HG03064 (cell line): ENCODE measurements around the gene APMAP.

Experiments
- ATAC-seq: cut with Tn5 transposase; IDR thresholded peaks from one replicate; pipeline ENCODE4 v1.9.1; 2021; ENCODE audit warnings: low read depth; ENCODE audit not compliant: unreplicated experiment

The APMAP gene, protein sequence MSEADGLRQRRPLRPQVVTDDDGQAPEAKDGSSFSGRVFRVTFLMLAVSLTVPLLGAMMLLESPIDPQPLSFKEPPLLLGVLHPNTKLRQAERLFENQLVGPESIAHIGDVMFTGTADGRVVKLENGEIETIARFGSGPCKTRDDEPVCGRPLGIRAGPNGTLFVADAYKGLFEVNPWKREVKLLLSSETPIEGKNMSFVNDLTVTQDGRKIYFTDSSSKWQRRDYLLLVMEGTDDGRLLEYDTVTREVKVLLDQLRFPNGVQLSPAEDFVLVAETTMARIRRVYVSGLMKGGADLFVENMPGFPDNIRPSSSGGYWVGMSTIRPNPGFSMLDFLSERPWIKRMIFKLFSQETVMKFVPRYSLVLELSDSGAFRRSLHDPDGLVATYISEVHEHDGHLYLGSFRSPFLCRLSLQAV

DNA sequence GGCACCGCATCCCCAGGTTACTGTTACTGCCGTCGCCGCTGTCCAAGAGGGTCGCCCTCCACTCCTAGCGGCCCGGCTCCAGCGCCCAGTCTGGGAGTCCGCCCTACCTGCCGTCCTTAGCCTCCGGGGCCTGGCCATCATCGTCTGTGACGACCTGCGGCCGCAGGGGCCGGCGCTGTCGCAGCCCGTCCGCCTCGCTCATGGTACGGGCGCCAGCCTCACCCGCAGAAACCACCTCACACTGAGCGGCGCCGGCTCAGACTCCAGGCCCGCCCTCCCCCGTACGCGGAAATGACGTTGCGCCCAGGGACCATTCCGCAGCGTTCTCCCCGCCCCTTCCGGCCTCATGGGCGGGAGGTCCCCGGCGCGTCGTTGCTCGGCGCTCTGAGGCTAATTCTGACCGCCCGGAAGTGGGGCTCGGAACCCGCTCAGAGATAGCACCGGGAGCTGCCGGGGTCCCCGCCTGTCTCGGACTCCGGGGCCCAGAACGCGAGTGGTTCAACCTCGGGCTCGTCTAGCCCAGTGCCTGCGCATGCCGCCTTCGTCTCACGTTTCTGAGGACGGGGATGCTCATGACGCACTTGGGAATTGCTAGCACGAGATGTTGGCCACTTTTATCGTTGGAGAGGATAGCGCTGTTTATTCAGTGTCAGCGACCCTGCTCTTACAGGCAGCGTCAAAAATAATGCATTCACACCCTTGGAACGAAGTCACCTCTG lies at the start of gene APMAP:
TSS of gene APMAP (minus strand) at position 265 of the 719 bp plus-strand sequence. CDS start at position 202, 63 bp downstream.
- peak; percentile 96 for ATAC-seq

DNA sequence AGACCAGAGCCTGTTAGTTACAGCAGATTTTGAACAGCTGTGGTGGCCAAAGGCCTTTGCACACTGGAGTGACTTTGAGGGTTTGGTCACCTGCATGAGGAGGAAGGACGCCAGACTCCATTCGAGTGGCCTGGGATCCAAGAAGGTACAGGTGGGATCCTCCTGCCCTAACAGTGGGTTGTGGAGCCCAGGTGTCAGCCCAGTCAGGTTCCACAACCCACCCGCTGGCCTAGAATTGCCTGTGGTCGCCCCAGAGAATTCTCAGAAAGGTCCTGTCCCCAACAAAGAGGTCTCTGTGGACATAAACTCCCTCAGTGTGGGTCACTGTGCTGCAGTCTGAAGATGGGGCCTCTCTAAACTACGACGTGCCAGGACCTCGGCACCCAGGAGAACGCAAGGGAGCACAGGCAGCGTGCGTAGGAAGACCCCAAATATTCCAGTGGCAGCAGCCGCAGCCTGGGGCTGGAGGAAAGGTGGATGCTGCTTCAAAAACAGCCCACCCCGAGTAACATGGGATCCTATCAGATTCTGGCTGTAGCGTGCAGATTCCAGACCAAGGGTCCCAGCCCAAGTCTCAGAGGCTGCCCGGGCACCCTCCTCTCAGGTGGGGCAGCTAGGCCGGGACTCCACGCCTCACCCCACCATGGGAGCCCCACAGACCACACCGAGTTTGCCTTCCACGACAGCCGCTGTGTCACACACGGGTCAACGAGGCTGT lies 49.4 kb upstream of the APMAP start:
- ATAC-seq = no peak

DNA sequence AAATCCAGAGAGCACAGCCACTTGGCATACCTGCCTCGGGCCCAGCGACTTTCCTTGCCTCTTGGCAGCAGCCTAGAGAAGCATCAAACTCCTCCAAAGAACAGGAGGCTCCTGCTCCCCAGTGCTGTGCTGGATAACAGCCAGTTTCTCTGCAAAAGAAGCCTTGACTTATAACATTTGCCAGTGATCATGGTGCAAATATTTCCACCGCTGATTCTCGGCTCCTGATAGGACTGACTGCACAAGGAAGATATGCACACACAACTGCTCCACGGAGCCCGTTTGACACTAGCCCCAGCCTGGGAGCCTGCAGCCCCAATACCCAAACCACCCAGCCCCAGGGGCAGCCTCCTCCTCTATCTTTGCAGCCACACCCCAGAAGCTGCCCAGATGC lies 47.9 kb upstream of the APMAP start:
- ATAC-seq = no peak

DNA sequence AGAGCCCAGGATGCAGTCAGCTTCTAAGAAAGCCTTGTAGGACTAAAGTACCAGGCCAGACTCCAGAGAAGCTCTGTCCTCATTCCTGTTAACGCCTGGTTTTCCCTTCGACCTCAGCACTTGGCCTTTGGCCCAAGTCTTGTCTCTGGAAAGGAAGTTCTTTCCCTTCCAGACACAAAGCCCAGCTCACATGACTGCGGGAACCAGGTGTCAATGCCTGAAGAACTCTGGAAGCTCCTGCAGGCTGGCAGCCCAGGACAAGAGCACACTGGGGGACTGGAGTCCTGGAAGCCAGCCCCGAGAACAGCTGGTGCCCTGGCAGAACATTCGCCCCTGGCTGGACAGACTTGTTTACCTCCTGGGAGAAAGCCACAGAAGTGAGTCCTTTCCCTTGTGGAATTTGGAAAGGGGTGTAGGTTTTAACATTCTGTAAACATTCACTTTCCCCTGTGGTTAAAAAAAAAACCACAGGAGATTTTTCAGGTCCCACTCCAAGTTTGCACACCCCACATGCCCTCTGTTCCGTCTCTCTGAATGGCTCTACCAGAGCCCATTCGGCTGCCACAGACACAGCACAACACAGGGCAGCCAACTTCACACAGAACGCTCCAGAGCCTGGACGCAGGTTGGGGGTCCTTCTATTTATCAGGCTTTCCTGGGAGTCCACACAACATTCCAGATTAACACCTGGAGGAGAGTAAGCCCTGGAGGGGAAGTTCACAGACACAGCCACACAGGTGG lies 47.3 kb upstream of the APMAP start:
- ATAC-seq = no peak

DNA sequence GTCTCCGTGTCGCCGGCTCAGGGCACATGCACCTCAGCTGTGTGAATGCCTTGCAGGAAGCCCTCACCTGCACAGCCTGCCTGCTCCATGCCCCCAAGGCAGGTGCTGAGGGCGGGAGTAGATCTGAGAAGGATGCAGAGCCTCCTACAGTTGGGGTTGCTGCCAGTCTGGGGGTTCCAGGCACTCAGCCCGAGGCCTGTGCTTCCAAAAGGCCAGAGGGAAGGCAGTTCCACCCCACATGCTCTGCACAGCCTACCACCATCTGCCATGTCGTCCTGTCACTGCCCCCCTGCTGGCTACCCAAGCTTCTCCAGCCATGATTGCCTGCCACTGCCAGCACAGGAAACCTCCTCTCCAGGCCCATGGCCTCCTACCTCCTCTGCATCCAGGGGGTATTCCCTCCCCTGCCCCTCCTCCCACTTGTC lies 46.1 kb upstream of the APMAP start:
- ATAC-seq = no peak

DNA sequence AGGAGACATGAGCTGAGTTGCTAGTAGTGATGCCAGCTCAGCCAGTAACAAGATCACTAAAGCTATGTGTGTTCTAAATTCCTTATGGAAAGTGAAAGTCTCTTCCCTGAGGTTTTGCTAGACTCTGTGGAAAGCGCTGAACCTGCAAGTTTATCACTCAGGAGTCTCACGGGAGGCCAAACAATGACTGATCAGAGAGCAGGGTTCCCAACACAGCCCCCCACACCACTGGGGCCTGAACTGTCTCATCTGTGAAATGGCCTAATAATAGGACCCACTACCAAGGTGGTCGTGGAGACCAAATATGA lies 45.5 kb upstream of the APMAP start:
- no peak for ATAC-seq

DNA sequence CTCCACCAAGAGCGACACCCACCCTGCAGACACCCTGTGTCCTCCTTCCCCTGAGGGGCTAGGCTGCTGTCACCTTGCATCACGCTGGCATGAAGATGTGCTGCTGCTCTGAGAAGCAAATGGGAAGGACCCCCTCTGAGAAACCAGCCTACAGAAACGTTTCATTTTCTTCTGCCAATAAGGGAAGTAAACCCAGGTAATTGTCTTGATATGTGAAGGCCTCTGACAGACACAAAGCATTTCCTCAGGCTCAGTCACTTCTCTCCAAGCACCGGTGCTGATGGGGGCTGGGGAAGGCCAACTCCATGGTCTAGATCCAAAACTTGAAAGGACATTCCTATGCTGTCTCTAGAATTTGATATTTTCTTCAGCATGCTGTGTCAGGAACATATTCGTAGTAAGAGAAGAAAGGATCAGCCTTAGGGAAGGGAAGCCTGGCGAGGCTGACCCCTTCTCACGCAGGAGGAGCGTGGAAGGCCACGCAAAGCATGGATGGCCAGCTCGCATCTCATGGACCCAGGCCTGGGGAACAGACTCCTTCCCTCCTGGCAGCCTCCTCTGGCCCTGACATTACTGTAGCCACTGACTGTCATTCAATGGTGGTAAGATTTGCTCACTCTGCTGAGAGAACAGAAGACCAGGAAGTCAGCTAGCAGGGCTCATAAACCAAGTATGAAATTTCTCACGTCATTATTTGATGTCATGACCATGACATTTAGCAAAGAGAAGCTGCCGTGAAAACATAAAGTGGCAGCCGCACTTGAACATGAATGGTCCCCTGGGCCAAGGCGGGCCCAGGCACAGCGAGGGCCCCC lies 44.9 kb upstream of the APMAP start:
- ATAC-seq = no peak

DNA sequence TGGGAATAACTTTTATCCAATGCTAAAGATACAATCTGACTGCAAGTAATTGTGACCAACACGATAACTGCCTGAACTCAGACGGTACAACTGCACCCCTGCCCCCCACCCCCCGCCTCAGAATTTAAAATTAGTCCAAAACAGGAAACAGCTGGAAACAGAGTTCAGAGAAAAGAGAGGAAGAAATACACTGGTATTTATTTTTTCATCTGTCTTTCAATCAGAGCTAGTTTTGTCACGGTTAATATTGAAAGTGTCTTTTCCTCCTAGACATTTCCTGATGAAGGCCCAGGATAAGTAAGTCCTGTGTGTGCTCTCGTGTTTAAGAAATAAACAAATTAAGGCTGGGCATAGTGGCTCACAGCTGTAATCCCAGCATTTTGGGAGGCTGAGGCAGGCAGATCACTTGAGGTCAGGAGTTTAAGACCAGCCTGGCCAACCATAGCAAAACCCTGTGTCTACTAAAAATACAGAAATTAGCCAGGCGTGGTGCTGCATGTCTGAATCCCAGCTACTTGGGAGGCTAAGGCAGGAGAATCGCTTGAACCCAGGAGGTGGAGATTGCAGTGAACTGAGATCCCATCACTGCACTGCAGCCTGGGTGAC lies 43.9 kb upstream of the APMAP start:
- ATAC-seq = no peak

DNA sequence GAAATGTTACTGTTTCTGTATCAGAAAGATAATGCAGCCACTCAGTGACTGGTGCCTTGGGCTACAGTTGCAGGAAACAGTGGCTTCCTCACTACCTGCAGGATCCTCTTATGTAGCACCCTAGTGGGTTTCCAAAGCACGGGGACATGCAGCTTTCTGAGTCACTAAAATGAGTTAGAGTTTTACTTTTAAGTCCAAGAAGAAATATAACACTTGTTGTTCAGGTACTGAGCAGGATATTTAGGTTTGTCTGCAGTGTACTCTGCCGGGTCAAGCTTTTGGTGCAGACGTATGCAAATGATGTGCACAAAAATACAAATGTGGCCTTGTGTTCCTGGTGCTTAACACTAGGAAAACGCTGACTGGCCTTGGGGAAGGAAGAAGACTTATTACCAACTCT lies 43.4 kb upstream of the APMAP start:
- ATAC-seq = no peak

DNA sequence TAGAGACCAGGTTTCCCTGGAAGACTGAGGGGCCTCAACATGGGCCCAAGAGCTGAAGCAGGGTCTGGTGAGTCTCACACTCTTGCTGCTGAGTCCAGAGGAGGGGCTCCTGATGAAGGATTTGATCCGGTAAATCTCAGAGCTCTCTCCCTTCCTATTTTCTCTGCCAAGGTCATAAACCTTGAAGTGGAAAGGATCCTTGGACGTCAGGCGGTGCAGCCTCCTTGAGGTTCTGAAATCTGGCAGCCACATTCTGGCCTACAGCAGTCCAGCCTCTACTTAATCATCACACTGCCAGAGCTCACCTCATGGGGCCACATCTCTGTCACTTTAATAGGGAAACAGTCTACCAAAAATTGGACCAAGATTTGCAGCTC lies 41.4 kb upstream of the APMAP start:
- no peak for ATAC-seq

DNA sequence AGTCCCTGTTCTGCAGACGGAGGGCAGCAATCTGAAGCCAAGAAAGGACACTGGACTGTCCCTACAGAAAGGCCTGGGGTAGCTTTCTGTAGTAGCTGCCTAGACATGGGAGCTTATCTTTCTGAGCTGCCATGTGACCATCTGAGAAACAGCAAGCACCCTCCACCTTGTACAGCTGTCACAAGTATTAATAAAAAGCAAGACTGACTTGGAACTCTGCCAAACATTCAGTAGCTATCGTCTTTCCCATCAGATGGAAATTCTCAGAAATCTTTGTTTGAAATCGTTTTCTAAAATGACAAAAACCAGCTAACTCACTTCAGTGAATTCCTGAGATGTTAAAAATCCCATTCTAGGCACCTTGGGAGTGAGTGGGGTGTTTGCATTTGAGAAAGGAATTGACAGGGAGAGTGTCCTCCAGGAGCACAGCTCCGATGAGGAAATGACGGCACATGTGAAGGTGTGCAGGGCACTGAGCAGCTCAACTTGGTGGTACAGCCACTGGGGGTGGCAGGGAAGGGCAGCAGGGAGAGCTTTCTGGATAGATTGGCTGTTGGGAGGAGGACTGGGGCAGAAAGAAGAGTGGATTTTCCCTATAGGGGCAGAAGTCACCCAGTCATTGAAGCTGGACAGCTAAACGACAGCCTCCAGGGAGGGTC lies 40.8 kb upstream of the APMAP start:
- ATAC-seq = no peak

DNA sequence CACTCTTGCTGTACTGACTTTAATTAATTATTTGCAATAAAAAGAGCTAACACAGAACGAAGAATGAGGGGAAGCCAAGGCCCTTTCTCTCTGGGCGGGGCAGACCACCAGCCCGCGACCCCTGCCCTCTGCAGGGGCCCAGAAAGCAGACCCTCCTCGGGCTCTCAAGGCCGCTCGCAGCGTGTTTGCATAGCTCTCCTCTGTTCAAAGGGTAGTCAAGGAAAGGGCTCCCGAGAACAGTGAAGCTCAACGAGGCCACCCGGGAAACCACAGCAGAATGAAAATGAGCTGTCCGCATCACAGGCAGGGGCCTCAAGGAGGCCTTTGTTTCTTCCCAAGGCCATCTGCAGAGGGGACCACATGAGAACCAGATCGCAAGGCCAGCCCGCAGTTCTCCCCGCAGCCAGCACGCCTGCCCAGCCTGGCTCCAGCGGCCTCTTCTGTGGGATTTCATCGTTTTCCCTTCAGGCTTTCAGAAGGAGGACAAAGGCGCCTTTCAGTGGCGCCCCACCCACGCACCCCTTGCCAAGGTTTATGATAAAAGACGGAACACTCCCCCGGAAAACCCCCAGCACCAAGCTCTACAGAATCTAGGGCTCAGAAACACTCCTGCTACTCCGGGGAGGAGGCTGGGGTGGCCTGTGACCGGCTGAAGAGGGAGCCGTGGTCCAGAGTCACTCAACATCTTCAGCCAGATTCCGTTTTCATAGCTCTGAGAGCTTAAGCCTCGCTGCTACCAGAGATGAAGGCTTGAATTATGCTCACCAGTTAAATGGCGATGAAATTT lies 40.1 kb upstream of the APMAP start:
- ATAC-seq = no peak

DNA sequence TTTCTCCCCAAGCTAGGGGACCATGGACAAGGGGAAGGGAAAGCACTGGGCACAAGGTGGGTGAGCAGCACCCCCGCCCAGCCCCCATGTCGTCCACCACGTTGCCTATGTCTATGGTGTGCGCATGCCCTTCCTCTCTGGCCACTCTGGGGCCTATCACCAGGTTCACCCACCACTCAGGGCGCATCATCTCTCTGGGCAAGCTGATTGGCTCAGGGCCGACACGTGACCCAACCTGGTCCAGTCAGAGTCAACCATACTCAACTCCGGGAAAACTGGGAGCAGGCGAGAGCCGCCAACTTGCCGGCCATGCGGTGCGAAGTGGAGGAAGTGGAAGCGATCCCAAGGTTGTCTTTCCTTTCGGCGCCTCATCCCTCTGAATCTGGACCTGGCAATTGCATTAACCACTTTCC lies 39.5 kb upstream of the APMAP start:
- no peak for ATAC-seq

DNA sequence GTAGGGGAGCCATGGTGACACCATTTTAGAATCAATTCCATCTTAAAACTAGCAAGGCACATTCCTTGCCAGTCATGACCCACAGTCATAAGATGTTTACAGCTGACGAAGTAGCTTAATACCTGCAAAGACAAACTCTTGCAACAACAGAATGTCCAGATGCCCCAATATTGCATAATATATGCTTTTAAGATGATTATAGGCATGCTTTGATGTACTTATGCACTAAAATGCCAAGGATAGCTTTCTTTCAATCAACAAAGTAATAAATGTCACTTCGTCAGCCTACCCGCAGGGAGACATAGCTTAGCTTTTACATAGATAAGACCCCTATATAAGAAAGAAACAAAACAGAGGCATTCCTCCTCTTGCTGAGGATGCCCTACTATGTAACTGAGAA lies 38.7 kb upstream of the APMAP start:
- no peak for ATAC-seq

DNA sequence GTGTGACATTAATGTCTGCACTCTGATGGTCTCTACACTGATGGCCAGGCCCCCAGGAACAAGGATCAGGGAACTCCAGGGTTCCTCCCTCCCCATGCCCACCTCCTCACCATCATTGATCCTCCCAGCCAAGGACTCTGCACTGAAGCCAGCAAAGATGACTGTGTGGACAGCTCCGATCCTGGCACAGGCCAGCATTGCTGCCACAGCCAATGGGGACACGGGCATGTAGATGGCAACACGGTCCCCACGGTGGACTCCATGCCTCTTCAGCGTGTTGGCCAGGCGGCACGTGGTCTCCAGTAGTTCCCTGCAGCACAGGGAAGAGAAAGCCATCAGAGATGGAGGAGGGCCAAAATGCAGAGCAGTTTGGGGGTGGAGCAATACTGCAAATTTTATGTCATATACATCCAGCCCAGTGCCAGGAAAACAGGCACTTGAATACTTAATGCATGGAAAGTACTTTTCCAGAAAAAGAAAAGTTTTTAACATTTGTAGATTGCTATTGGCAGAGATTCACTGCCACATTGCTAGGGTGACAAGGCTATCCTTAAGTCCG lies 38.2 kb upstream of the APMAP start:
- no peak for ATAC-seq

DNA sequence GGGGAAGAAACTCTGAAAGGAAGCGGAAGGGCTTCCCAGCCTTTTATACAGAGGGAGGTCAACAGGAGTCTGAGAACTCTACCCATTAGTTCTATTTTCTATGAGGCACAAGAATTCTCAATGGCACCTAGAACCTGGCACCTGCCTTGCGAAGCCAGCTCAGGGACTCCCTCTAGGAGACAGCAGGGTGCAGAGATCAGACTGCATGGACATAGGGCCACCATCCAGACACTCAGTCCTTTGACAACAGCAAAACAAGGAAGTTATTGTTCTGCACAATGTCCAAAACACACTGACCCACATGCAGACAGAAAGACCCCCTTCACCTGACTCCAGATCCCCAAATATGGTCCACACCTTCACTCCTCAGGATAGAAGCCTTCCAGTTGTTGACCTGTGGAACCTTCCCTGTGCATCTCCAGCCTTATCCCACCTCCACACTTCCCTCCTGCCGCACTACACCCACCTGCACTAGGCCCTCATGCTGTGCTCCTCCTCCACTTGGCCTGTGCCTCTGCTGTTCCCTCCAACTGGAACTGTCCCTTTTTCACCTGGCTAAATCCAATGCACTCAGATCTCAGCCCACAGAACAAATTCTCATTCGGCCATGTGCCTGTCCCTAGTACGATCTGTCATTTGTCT lies 37.6 kb upstream of the APMAP start:
- ATAC-seq = no peak

DNA sequence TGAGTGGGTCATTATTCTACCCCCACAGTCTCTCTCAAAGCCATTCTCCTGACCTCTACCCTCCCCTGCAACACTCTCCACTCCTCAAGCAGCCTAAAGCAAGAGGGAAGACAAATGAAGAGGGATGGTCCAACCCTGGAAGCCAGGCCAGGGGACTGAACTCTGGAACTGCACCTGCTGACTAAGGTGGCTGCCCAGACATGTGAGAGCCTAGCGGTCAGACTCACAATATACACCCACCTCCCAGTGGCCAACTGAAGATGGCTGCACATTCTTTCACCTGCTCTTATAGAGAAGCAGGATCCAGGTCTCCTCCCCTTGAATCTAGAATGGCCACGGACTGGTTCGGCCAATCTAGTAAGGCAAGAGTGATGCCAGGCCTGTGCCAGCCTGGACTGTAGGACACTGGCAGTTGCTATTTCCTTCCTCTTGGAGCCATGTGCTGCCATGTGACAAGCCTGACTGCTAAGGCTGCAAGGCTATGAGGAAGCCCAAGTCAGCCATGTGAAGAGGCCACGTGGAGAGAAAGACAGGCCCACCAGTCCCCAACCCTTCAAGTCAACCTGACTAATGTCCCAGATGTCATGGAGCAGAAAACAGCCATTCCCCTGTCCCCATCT lies 33.5 kb upstream of the APMAP start:
- no peak for ATAC-seq
